Measurements from ENCODE around the gene RPL27A.
A peak's percentile ranks its signal among the peaks of the same experiment; 100 is the strongest.

Gene RPL27A

GRCh38 chr11:8709002-8709672, 26.5 kb downstream of the RPL27A start:
- peak overlapping the region; percentile 70 to 76 for H3K27ac ChIP-seq (ENCODE audit: low read depth in 2 of 2, low read length in 2 of 2)
- no peak overlapping the region for H3K4me3 ChIP-seq (ENCODE audit: low read length in 2 of 2)
- no peaks in the 10 kb centered on the region for H3K27me3 ChIP-seq (ENCODE audit: control insufficient read depth in 2 of 2, insufficient read depth in 2 of 2, low read length in 2 of 2)
- peaks cover 34 to 37% of the 10 kb centered on the region in 2 donors for H3K36me3 ChIP-seq (ENCODE audit: control insufficient read depth in 2 of 2, insufficient read depth in 2 of 2, low read length in 2 of 2)
- H3K9ac ChIP-seq (ENCODE audit: low read depth in 1 of 2, low read length in 2 of 2), result no peak overlapping the region
- H3K9me3 ChIP-seq (ENCODE audit: control insufficient read depth in 2 of 2, low read length in 2 of 2), result no peaks in the 10 kb centered on the region
- H3K4me1 ChIP-seq (ENCODE audit: control insufficient read depth in 2 of 2, insufficient read depth in 2 of 2, low read length in 2 of 2), result peaks cover 0 to 2% of the 10 kb centered on the region in 2 donors

DNA sequence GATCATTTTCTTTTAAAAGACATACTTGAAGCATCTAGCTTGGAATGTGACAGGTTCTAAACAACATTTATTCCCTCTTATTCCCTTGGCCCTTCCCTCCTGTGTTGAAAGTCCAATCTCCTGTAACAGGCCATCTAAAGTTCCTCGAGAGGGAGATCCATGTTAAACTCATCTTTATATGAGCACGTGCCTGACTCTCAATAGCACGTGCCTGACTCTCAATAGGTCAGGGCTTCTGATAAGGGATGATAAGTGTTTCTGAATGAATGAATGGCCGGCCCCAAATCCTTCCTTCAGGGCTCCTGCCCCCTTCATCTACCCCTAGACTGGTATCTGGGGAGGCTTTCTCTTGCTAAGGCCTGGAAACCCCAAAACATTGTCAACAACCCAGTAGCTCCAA, 27.2 kb downstream of the RPL27A start:
- Histone ChIP-seq H3K4me3 (ENCODE audit: low read length in 2 of 2) (no peak overlapping the region), H3K36me3 (ENCODE audit: control insufficient read depth in 2 of 2, insufficient read depth in 2 of 2, low read length in 2 of 2) (peaks cover 41 to 44% of the 10 kb centered on the region in 2 donors), H3K27me3 (ENCODE audit: control insufficient read depth in 2 of 2, insufficient read depth in 2 of 2, low read length in 2 of 2) (no peaks in the 10 kb centered on the region), H3K9me3 (ENCODE audit: control insufficient read depth in 2 of 2, low read length in 2 of 2) (no peaks in the 10 kb centered on the region), H3K27ac (ENCODE audit: low read depth in 2 of 2, low read length in 2 of 2) (peak overlapping the region; percentile 57 to 76), H3K9ac (ENCODE audit: low read depth in 1 of 2, low read length in 2 of 2) (no peak overlapping the region), H3K4me1 (ENCODE audit: control insufficient read depth in 2 of 2, insufficient read depth in 2 of 2, low read length in 2 of 2) (peaks cover 0 to 2% of the 10 kb centered on the region in 2 donors)

GRCh38 chr11:8711895-8712442, 29.4 kb downstream of the RPL27A start:
- no peaks in the 10 kb centered on the region for H3K27me3 ChIP-seq (ENCODE audit: control insufficient read depth in 2 of 2, insufficient read depth in 2 of 2, low read length in 2 of 2)
- H3K4me3 ChIP-seq (ENCODE audit: low read length in 2 of 2), result no peak overlapping the region
- peaks cover 38 to 45% of the 10 kb centered on the region in 2 donors for H3K36me3 ChIP-seq (ENCODE audit: control insufficient read depth in 2 of 2, insufficient read depth in 2 of 2, low read length in 2 of 2)
- H3K9ac ChIP-seq (ENCODE audit: low read depth in 1 of 2, low read length in 2 of 2), result no peak overlapping the region
- no peak overlapping the region for H3K27ac ChIP-seq (ENCODE audit: low read depth in 2 of 2, low read length in 2 of 2)
- H3K9me3 ChIP-seq (ENCODE audit: control insufficient read depth in 2 of 2, low read length in 2 of 2), result no peaks in the 10 kb centered on the region
- peaks cover 0 to 2% of the 10 kb centered on the region in 2 donors for H3K4me1 ChIP-seq (ENCODE audit: control insufficient read depth in 2 of 2, insufficient read depth in 2 of 2, low read length in 2 of 2)

DNA sequence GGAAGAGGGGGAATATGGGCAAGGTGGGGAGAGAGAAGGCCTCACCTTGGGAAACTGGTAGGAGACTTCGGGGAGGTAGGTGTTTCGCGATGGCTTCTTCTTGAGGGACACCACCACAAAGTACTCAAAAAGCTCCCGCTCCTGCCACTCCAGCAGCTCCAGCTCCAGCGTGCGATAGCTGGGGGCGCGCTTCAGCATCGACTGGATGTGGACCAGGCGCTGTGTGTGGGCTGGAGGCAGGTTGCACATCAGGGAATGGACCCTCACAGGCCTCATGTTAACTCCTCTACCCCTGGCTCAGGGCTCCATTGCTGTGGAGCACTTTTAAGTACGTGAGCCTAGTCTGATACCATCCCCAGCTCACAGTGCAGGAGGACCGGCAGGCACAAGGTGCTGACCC, 29.9 kb downstream of the RPL27A start:
- Histone ChIP-seq H3K36me3 (ENCODE audit: control insufficient read depth in 2 of 2, insufficient read depth in 2 of 2, low read length in 2 of 2) (peaks cover 38 to 47% of the 10 kb centered on the region in 2 donors), H3K4me3 (ENCODE audit: low read length in 2 of 2) (no peak overlapping the region), H3K4me1 (ENCODE audit: control insufficient read depth in 2 of 2, insufficient read depth in 2 of 2, low read length in 2 of 2) (peaks cover 0 to 6% of the 10 kb centered on the region in 2 donors), H3K9me3 (ENCODE audit: control insufficient read depth in 2 of 2, low read length in 2 of 2) (no peaks in the 10 kb centered on the region), H3K27ac (ENCODE audit: low read depth in 2 of 2, low read length in 2 of 2) (no peak overlapping the region), H3K9ac (ENCODE audit: low read depth in 1 of 2, low read length in 2 of 2) (no peak overlapping the region), H3K27me3 (ENCODE audit: control insufficient read depth in 2 of 2, insufficient read depth in 2 of 2, low read length in 2 of 2) (no peaks in the 10 kb centered on the region)

- Histone ChIP-seq H3K4me1 (ENCODE audit: control insufficient read depth in 2 of 2, insufficient read depth in 2 of 2, low read length in 2 of 2) (peaks cover 8 to 10% of the 10 kb centered on the region in 2 donors), H3K9me3 (ENCODE audit: control insufficient read depth in 2 of 2, low read length in 2 of 2) (no peaks in the 10 kb centered on the region), H3K9ac (ENCODE audit: low read depth in 1 of 2, low read length in 2 of 2) (no peak overlapping the region), H3K4me3 (ENCODE audit: low read length in 2 of 2) (no peak overlapping the region), H3K27ac (ENCODE audit: low read depth in 2 of 2, low read length in 2 of 2) (no peak overlapping the region), H3K36me3 (ENCODE audit: control insufficient read depth in 2 of 2, insufficient read depth in 2 of 2, low read length in 2 of 2) (peaks cover 39 to 43% of the 10 kb centered on the region in 2 donors), H3K27me3 (ENCODE audit: control insufficient read depth in 2 of 2, insufficient read depth in 2 of 2, low read length in 2 of 2) (no peaks in the 10 kb centered on the region)
These were observed 31.3 kb downstream of the RPL27A start for GRCh38 chr11:8713760-8714454.

DNA sequence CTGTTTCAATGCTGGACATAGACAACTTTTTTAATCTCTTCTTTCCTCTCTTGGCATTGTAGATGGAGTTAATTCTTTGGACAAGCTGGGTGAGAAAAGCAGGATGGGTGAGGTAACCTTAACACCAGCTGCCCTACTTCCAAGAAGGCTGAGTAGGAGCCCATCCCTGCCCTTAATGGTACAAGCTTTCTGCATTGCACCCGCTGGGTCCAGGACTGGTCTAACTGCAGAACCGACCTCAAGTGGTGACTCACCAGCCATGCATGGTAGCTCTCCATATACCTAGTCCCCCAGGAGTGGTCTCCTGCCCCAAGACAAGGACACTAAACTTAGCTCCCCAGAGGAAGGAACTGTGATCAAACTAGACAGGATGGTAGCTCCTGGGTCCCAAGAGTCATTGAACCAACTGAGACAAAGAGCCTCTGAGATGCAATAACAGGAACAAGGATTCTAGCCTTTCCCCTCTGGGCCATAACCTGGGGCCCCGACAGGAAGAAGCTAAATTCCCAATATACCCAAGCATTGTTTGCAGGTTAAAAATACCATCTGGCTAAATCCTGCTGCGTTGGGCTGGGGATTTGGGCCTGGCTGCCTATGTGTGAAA, 32.1 kb downstream of the RPL27A start:
- Histone ChIP-seq H3K36me3 (ENCODE audit: control insufficient read depth in 2 of 2, insufficient read depth in 2 of 2, low read length in 2 of 2) (peaks cover 39 to 43% of the 10 kb centered on the region in 2 donors), H3K4me3 (ENCODE audit: low read length in 2 of 2) (no peak overlapping the region), H3K9ac (ENCODE audit: low read depth in 1 of 2, low read length in 2 of 2) (no peak overlapping the region), H3K9me3 (ENCODE audit: control insufficient read depth in 2 of 2, low read length in 2 of 2) (no peaks in the 10 kb centered on the region), H3K4me1 (ENCODE audit: control insufficient read depth in 2 of 2, insufficient read depth in 2 of 2, low read length in 2 of 2) (peaks cover 11% of the 10 kb centered on the region in 2 donors), H3K27ac (ENCODE audit: low read depth in 2 of 2, low read length in 2 of 2) (no peak overlapping the region), H3K27me3 (ENCODE audit: control insufficient read depth in 2 of 2, insufficient read depth in 2 of 2, low read length in 2 of 2) (no peaks in the 10 kb centered on the region)

DNA sequence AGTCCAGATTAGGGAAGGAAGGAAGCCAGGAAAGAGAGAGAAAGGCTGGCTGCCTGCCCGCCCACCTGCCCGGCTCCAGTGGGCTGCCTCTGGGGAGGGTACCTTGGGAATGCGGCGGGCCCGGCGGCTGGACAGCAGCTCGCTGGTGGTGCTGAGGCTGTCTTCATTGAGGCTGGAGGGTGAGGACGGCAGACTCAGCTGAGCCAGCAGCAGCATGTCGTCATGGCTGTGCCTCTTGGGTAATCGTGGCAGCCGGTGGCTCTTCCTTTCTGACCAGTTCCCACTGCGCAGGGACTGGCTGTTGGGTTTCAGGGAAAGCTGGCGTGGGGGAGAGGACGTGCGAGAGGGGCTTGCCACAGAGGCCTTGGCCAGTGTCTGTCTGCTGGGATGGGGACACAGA, 32.9 kb downstream of the RPL27A start:
- H3K27me3 ChIP-seq (ENCODE audit: control insufficient read depth in 2 of 2, insufficient read depth in 2 of 2, low read length in 2 of 2), result no peaks in the 10 kb centered on the region
- no peak overlapping the region for H3K4me3 ChIP-seq (ENCODE audit: low read length in 2 of 2)
- H3K27ac ChIP-seq (ENCODE audit: low read depth in 2 of 2, low read length in 2 of 2), result peak overlapping the region in 1 of 2 donors; percentile 3
- H3K4me1 ChIP-seq (ENCODE audit: control insufficient read depth in 2 of 2, insufficient read depth in 2 of 2, low read length in 2 of 2), result peaks cover 15 to 19% of the 10 kb centered on the region in 2 donors
- H3K36me3 ChIP-seq (ENCODE audit: control insufficient read depth in 2 of 2, insufficient read depth in 2 of 2, low read length in 2 of 2), result peaks cover 38 to 39% of the 10 kb centered on the region in 2 donors
- no peaks in the 10 kb centered on the region for H3K9me3 ChIP-seq (ENCODE audit: control insufficient read depth in 2 of 2, low read length in 2 of 2)
- no peak overlapping the region for H3K9ac ChIP-seq (ENCODE audit: low read depth in 1 of 2, low read length in 2 of 2)

DNA sequence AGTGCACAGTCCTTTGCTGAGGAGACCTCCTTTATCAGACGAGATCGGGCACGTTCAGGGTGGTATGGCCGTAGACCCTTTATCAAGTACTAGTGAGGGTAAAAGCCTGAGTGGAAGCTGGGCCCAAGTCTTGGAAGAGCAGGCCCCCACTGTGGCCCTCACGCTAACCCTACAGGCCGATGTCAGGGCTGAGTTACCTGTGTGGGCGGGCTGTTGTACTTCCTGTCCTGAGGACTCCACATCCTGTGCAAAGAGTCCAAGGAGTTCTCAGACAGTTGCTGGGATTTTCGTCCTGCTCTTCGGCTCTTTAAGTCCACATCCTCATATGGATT, 34.9 kb downstream of the RPL27A start:
- no peaks in the 10 kb centered on the region for H3K9me3 ChIP-seq (ENCODE audit: control insufficient read depth in 2 of 2, low read length in 2 of 2)
- peak overlapping the region; percentile 63 to 75 for H3K27ac ChIP-seq (ENCODE audit: low read depth in 2 of 2, low read length in 2 of 2)
- no peaks in the 10 kb centered on the region for H3K27me3 ChIP-seq (ENCODE audit: control insufficient read depth in 2 of 2, insufficient read depth in 2 of 2, low read length in 2 of 2)
- H3K36me3 ChIP-seq (ENCODE audit: control insufficient read depth in 2 of 2, insufficient read depth in 2 of 2, low read length in 2 of 2), result peaks cover 25 to 27% of the 10 kb centered on the region in 2 donors
- peaks cover 35 to 39% of the 10 kb centered on the region in 2 donors for H3K4me1 ChIP-seq (ENCODE audit: control insufficient read depth in 2 of 2, insufficient read depth in 2 of 2, low read length in 2 of 2)
- H3K4me3 ChIP-seq (ENCODE audit: low read length in 2 of 2), result no peak overlapping the region
- no peak overlapping the region for H3K9ac ChIP-seq (ENCODE audit: low read depth in 1 of 2, low read length in 2 of 2)

DNA sequence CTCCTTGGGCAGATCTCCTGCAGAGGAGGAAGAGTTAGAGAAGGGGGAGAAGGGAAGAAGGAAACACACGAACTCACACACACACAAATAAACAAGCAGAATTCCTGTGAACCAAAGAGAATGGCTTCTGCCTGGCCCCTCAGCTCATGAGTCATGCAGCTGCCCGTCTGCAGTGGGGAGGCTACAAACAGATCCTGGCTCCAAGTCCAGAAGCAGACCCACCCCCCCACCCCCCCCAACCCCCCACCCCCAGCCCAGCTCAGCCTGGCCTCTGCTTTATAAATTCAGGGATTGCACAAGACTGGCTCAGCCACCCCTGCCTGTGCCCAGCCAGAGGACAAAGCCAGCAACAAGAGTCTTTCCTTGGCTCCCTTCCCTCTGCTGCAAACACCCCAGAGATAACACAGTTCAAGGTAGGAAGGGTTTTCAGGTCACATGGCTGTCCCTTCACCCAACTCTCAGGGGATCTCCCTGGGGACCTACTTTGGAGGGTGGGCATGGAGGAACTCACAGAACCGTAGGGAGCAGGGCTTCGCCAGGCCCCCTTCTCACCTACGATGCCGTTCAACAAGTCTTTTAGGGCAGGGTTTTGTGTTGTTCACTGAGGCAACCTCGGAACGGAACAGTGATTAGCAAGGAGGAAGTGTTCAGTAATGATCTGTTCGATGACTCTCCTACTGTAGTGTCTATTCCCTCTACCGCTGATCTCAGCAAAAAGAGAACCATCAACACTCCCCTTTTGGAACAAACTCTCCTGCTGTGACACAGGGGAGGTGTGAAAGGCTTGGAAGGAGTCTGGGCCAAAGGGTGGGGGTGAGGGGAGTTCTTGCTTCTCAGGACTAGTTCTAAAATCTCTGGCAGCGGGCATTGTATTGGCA, 35.5 kb downstream of the RPL27A start:
- Histone ChIP-seq H3K9ac (ENCODE audit: low read depth in 1 of 2, low read length in 2 of 2) (peak overlapping the region in 1 of 2 donors; percentile 40), H3K36me3 (ENCODE audit: control insufficient read depth in 2 of 2, insufficient read depth in 2 of 2, low read length in 2 of 2) (peaks cover 21 to 27% of the 10 kb centered on the region in 2 donors), H3K4me1 (ENCODE audit: control insufficient read depth in 2 of 2, insufficient read depth in 2 of 2, low read length in 2 of 2) (peaks cover 39 to 44% of the 10 kb centered on the region in 2 donors), H3K9me3 (ENCODE audit: control insufficient read depth in 2 of 2, low read length in 2 of 2) (no peaks in the 10 kb centered on the region), H3K27ac (ENCODE audit: low read depth in 2 of 2, low read length in 2 of 2) (peak overlapping the region; percentile 77 to 79), H3K4me3 (ENCODE audit: low read length in 2 of 2) (no peak overlapping the region), H3K27me3 (ENCODE audit: control insufficient read depth in 2 of 2, insufficient read depth in 2 of 2, low read length in 2 of 2) (no peaks in the 10 kb centered on the region)

Measured in mucosa of rectum (tissue), 2 donors.